Keratinocyte (primary cell): Measurements from ENCODE around the gene ACR. TPM values are rescaled to one million over a fixed set of nuclear protein-coding genes. Genes with fewer than 3 reads are reported as not detected.

Experiments used
- DNase-seq: peaks from one replicate; pipeline ENCODE4 v3.0.0-alpha.2; 2011; ENCODE audit warnings: low read depth, missing footprints, low spot score
- FAIRE-seq: peaks from 2 replicates; lab custom pipeline; 2011; peaks lifted over from hg19 to GRCh38; lab: Jason Lieb, UNC
- H2AFZ ChIP-seq: 2 replicates; pipeline ENCODE4 v1.6.0; 2012; ENCODE audit warnings: low read length, control low read depth, inconsistent platforms; ENCODE audit not compliant: control insufficient read depth
- H3K27ac ChIP-seq: 2 replicates; pipeline ENCODE4 v1.5.1; 2011; ENCODE audit warnings: low read length; ENCODE audit not compliant: control insufficient read depth, insufficient read depth
- H3K27me3 ChIP-seq: 3 replicates; pipeline ENCODE4 v1.6.0; 2011; ENCODE audit warnings: low read length; ENCODE audit not compliant: control insufficient read depth, insufficient read depth; ENCODE audit errors: extremely low read depth
- H3K36me3 ChIP-seq, 2 experiments: 2 replicates in 1 of 2; 3 replicates in 1 of 2; pipeline ENCODE4 v1.5.1; 2011; ENCODE audit warnings: low read length in 2 of 2, mild to moderate bottlenecking in 1 of 2; ENCODE audit not compliant: control insufficient read depth in 2 of 2, insufficient read depth in 2 of 2; ENCODE audit errors: extremely low read depth in 1 of 2
- H3K4me1 ChIP-seq: 3 replicates; pipeline ENCODE4 v1.5.1; 2011; ENCODE audit warnings: low read length; ENCODE audit not compliant: control insufficient read depth, insufficient read depth; ENCODE audit errors: extremely low read depth
- H3K4me2 ChIP-seq: 3 replicates; pipeline ENCODE4 v1.6.0; 2011; ENCODE audit warnings: low read depth, low read length; ENCODE audit not compliant: control insufficient read depth, insufficient read depth; ENCODE audit errors: extremely low read depth
- H3K4me3 ChIP-seq, 3 experiments: fragments of 200-600 bp in 1 of 3; sonication (generic) in 1 of 3; 2 replicates in 2 of 3; 3 replicates in 1 of 3; pipeline ENCODE4 v1.5.1; 2011 to 2016; ENCODE audit warnings: low read length in 3 of 3, mild to moderate bottlenecking in 3 of 3, control low read depth in 2 of 3, inconsistent platforms in 1 of 3, low read depth in 1 of 3, mixed read lengths in 1 of 3, mixed run types in 1 of 3, moderate library complexity in 1 of 3; ENCODE audit not compliant: control insufficient read depth in 2 of 3, insufficient read depth in 2 of 3; ENCODE audit errors: extremely low read depth in 1 of 3
- H3K79me2 ChIP-seq: 2 replicates; pipeline ENCODE4 v1.6.0; 2012; ENCODE audit warnings: low read length; ENCODE audit not compliant: control insufficient read depth, insufficient read depth
- H3K9ac ChIP-seq: 3 replicates; pipeline ENCODE4 v1.6.0; 2011; ENCODE audit warnings: low read length; ENCODE audit not compliant: control insufficient read depth, insufficient read depth; ENCODE audit errors: extremely low read depth
- H3K9me1 ChIP-seq: 3 replicates; pipeline ENCODE4 v1.6.0; 2011; ENCODE audit warnings: low read length; ENCODE audit not compliant: control insufficient read depth, insufficient read depth; ENCODE audit errors: extremely low read depth
- H3K9me3 ChIP-seq: 2 replicates; pipeline ENCODE4 v1.5.1; 2012; ENCODE audit warnings: low read depth, low read length; ENCODE audit not compliant: control insufficient read depth
- H4K20me1 ChIP-seq: 3 replicates; pipeline ENCODE4 v1.6.0; 2011; ENCODE audit warnings: low read length; ENCODE audit not compliant: control insufficient read depth, insufficient read depth; ENCODE audit errors: extremely low read depth
- CTCF ChIP-seq, 3 experiments: IDR thresholded peaks in 1 of 3; conservative IDR thresholded peaks in 1 of 3; optimal IDR thresholded peaks in 1 of 3; 2 replicates in 2 of 3; 3 replicates in 1 of 3; pipeline versions ENCODE3 to v1.5.1; 2011; ENCODE audit warnings: low read length in 3 of 3, mild to moderate bottlenecking in 3 of 3, moderate library complexity in 2 of 3, control low read depth in 1 of 3, inconsistent platforms in 1 of 3; ENCODE audit not compliant: insufficient read depth in 2 of 3; ENCODE audit errors: extremely low read depth in 1 of 3
- EZH2 ChIP-seq: IDR thresholded peaks from one replicate; pipeline ENCODE4 v1.6.1; 2012; ENCODE audit warnings: inconsistent platforms, mild to moderate bottlenecking, low read length, moderate library complexity
- dilution Hi-C: fragments of 300-500 bp; cut with MboI; formaldehyde crosslinking; loops from one replicate; pipeline ENCODE4 v1.7.0; 2020; ENCODE audit warnings: low sequenced_read_pairs; ENCODE audit not compliant: extremely low pct_ligation_motif_present
- polyA plus RNA-seq, 5 experiments: library from polyadenylated mRNA; depleted of rRNA in 3 of 5; stranded (reverse) in 3 of 5; stranded (forward) in 1 of 5; unstranded in 1 of 5; fragments of >200 nt; gene quantifications; 1 replicate in 1 of 5; 2 replicates in 3 of 5; 3 replicates in 1 of 5; pipeline versions ENCODE4 v1.2.1 to v1.2.3, GENCODE V29; 2011 to 2012; ENCODE audit warnings: missing spikeins in 2 of 5, low read depth in 1 of 5, low replicate concordance in 1 of 5

ACR gene
- polyA plus RNA-seq, 1 donor (not counting 4 experiments of a cell fraction or from before 2014, with no cell fraction given) = not detected

DNA sequence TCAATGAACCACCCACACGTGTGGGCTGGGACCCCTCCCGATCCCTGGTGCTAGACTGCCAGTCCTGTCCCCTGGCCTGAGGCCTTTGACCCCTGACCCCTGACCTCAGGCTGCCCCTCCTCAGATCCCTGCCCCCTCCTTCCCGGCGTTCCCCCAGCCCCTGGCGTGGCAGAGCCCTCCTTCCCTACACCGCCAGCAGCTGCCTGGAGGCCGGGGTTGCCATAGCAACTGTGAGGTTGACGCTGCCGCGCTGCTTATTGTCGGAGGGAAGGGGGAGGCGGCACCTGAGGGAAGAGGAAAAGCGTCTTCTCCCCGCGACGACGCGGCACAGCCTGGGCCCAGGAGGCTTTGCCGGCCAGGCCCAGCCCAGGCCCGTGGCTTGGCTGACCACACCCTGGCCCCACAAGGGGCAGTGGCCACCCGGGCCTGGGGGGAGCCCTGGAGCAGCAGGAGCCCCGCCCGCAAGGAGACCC is 32.7 kb upstream of the ACR start:
- H3K4me2 ChIP-seq = no peak overlapping the region
- no peaks in the 10 kb centered on the region for H4K20me1 ChIP-seq
- no peaks in the 10 kb centered on the region for H3K9me1 ChIP-seq
- dilution Hi-C loops = no loop called here
- H3K9ac ChIP-seq = no peak overlapping the region
- H2AFZ ChIP-seq = no peak overlapping the region
- DNase-seq (no peak), FAIRE-seq (no peak)
- no peaks in the 10 kb centered on the region for H3K79me2 ChIP-seq
- H3K27me3 ChIP-seq = no peaks in the 10 kb centered on the region
- H3K4me3 ChIP-seq = no peak overlapping the region
- no peak overlapping the region for H3K27ac ChIP-seq
- no peaks in the 10 kb centered on the region for H3K9me3 ChIP-seq
- no peaks in the 10 kb centered on the region for H3K4me1 ChIP-seq
- no peak for TF ChIP-seq EZH2
- TF ChIP-seq CTCF (optimal IDR thresholded peaks at IDR 0.05 in 1 of 3, IDR thresholded peaks at IDR 0.05 in 1 of 3, conservative IDR thresholded peaks at IDR 0.05 in 1 of 3; ENCODE audit: extremely low read depth in 1 of 3, insufficient read depth in 2 of 3, low read length in 3 of 3) = no peak
- H3K36me3 ChIP-seq = peaks cover 0 to 10% of the 10 kb centered on the region in 2 experiments

GRCh38 chr22:50705851-50706351 is 32.1 kb upstream of the ACR start:
- dilution Hi-C loops = no loop called here
- Histone ChIP-seq H3K27ac (no peak overlapping the region), H4K20me1 (peaks cover 2% of the 10 kb centered on the region), H3K9ac (no peak overlapping the region), H3K4me3 (no peak overlapping the region), H3K9me1 (no peaks in the 10 kb centered on the region), H3K9me3 (no peaks in the 10 kb centered on the region), H3K79me2 (no peaks in the 10 kb centered on the region), H2AFZ (no peak overlapping the region), H3K36me3 (peaks cover 0 to 10% of the 10 kb centered on the region in 2 experiments), H3K4me1 (no peaks in the 10 kb centered on the region), H3K4me2 (no peak overlapping the region), H3K27me3 (no peaks in the 10 kb centered on the region)
- TF ChIP-seq CTCF (optimal IDR thresholded peaks at IDR 0.05 in 1 of 3, IDR thresholded peaks at IDR 0.05 in 1 of 3, conservative IDR thresholded peaks at IDR 0.05 in 1 of 3; ENCODE audit: extremely low read depth in 1 of 3, insufficient read depth in 2 of 3, low read length in 3 of 3) (no peak), EZH2 (no peak)
- FAIRE-seq = no peak
- DNase-seq = no peak
